WERI-Rb-1 (cell line): ENCODE results near the gene BEAN1.

Source experiments
- DNase-seq: peaks from one replicate; pipeline ENCODE4 v3.0.0-alpha.2; 2020
- H3K27ac ChIP-seq: fragments of 250-450 bp; sonication (Bioruptor Pico); 2 replicates; pipeline ENCODE4 v1.5.1; 2020; ENCODE audit warnings: mild to moderate bottlenecking, moderate library complexity
- H3K27me3 ChIP-seq: fragments of 250-450 bp; sonication (Bioruptor Pico); 2 replicates; pipeline ENCODE4 v1.5.1; 2021; ENCODE audit warnings: mild to moderate bottlenecking, low read depth, moderate library complexity; ENCODE audit not compliant: insufficient read depth, severe bottlenecking
- H3K36me3 ChIP-seq: fragments of 250-450 bp; sonication (Bioruptor Pico); 2 replicates; pipeline ENCODE4 v1.5.1; 2020; ENCODE audit warnings: mild to moderate bottlenecking, moderate library complexity
- H3K4me3 ChIP-seq: 2 replicates; pipeline ENCODE4 v1.5.1; 2011; ENCODE audit warnings: low read depth, mild to moderate bottlenecking, control low read depth, low read length
- H3K9me3 ChIP-seq: fragments of 250-450 bp; sonication (Bioruptor Pico); 2 replicates; pipeline ENCODE4 v1.5.1; 2021; ENCODE audit warnings: mild to moderate bottlenecking, moderate library complexity; ENCODE audit not compliant: severe bottlenecking
- CTCF ChIP-seq: IDR thresholded peaks from 2 replicates; pipeline ENCODE4 v1.5.1; 2011; ENCODE audit warnings: low read depth, mild to moderate bottlenecking, control low read depth, inconsistent platforms, low read length

BEAN1 gene

GRCh38 chr16:66438536-66438935 lies 11.4 kb downstream of the BEAN1 start:
- no peaks in the 10 kb centered on the region for H3K36me3 ChIP-seq
- DNase-seq: no peak
- H3K27ac ChIP-seq: no peak overlapping the region
- H3K9me3 ChIP-seq: no peaks in the 10 kb centered on the region
- H3K27me3 ChIP-seq: no peaks in the 10 kb centered on the region
- TF ChIP-seq CTCF: no peak
- no peak overlapping the region for H3K4me3 ChIP-seq

- Histone ChIP-seq H3K4me3 (no peak overlapping the region), H3K36me3 (no peaks in the 10 kb centered on the region), H3K27me3 (no peaks in the 10 kb centered on the region), H3K27ac (no peak overlapping the region), H3K9me3 (no peaks in the 10 kb centered on the region)
- TF ChIP-seq CTCF: no peak
- no peak for DNase-seq
These were observed 12.1 kb downstream of the BEAN1 start for GRCh38 chr16:66439051-66439730.

- TF ChIP-seq CTCF: no peak
- Histone ChIP-seq H3K27me3 (no peaks in the 10 kb centered on the region), H3K4me3 (no peak overlapping the region), H3K27ac (no peak overlapping the region), H3K9me3 (no peaks in the 10 kb centered on the region), H3K36me3 (no peaks in the 10 kb centered on the region)
- no peak for DNase-seq
These were observed 13.2 kb downstream of the BEAN1 start for GRCh38 chr16:66440271-66440802.

GRCh38 chr16:66440970-66441369 lies 13.9 kb downstream of the BEAN1 start:
- DNase-seq: no peak
- Histone ChIP-seq H3K9me3 (no peaks in the 10 kb centered on the region), H3K27ac (no peak overlapping the region), H3K36me3 (no peaks in the 10 kb centered on the region), H3K4me3 (no peak overlapping the region), H3K27me3 (no peaks in the 10 kb centered on the region)
- no peak for TF ChIP-seq CTCF

GRCh38 chr16:66441586-66442375 lies 14.7 kb downstream of the BEAN1 start:
- TF ChIP-seq CTCF: no peak
- Histone ChIP-seq H3K36me3 (no peaks in the 10 kb centered on the region), H3K4me3 (no peak overlapping the region), H3K9me3 (no peaks in the 10 kb centered on the region), H3K27ac (no peak overlapping the region), H3K27me3 (no peaks in the 10 kb centered on the region)
- DNase-seq: no peak
